HG03565 (cell line): ENCODE results near the gene C9orf40.

ENCODE experiments used
- ATAC-seq: cut with Tn5 transposase; IDR thresholded peaks from one replicate; pipeline ENCODE4 v1.9.1; 2021; ENCODE audit warnings: mild to moderate bottlenecking, moderate library complexity; ENCODE audit not compliant: unreplicated experiment

The C9orf40 gene, protein sequence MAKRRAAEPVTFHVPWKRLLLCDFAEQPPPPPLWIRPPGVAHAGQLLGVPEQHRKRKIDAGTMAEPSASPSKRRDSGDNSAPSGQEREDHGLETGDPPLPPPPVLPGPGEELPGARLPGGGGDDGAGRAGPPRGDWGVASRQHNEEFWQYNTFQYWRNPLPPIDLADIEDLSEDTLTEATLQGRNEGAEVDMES

DNA sequence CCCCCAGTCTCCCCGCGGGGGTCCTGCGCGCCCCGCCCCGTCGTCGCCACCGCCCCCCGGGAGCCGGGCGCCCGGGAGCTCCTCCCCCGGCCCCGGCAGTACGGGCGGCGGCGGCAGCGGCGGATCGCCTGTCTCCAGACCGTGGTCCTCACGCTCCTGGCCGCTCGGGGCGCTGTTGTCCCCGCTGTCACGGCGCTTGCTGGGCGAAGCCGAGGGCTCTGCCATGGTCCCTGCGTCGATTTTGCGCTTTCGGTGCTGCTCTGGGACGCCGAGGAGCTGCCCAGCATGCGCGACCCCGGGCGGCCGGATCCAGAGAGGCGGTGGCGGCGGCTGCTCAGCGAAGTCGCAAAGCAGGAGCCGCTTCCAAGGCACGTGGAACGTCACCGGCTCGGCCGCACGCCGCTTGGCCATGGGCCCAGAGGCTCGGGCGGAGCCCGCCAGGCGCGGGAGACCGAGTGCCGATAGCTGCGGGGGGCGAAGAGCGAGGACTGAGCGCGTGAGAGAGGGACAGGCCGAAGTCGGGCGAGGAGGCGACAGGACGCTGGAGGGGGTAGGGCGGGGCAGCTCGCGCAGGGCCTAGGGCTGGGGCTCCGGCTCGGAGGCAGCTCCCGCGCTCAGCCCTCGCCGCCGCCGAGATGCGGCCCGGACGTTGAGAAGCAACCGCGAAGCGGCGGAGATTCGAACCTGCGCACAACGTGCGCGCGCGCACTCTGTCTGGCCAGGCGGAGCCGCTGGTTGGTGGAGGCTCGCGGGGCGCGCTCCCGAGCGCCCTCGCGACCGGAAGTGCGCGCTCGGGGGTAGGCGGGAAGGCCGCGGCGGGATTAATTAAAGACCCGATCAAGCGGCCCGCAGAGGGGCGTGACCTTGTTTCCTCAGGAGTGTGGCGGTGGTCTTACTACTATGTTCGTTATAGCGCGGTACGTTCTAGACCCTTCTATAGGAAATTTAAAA, at the start of gene C9orf40:
TSS of gene C9orf40 (minus strand) at position 712 of the 951 bp plus-strand sequence. CDS start at position 411, 301 bp downstream.
- peak; percentile 82 for ATAC-seq

DNA sequence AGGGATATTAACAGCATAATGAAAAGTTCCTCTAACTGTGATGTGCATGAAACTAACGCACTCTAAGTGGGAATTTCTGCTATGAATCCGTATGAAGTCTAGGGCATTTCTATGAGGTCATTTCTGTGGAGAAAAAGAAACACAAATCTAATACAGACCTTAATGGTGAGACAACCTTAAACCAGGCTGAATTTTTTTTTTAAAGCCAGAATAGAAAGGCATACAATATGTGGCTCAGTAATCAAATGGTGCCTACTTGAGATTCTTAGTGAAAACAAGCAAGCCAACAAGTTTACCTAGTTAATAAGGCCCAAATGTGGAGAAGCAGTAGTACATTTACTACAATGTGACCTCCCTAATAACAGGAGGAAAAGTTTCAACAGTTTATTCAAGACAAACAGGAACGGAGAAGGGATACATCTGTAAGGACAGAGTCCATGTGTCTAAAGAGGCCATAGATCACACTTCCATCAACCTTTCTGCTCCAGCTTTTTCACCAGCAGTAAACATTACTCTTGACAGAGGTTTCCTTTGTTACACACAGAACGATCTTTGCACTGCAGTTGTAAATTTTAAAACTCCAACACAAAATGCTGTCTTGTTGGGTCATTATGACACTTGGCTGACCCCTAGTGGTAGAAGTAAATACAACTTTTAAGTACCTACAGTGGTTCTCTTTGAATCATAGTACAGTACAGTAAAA, 49.2 kb upstream of the C9orf40 start:
- peak; percentile 81 for ATAC-seq

GRCh38 chr9:75000835-75001234, 48.1 kb upstream of the C9orf40 start:
- ATAC-seq, result peak; percentile 57

- ATAC-seq, result no peak
These were observed 32.3 kb upstream of the C9orf40 start for GRCh38 chr9:74985041-74985440.

DNA sequence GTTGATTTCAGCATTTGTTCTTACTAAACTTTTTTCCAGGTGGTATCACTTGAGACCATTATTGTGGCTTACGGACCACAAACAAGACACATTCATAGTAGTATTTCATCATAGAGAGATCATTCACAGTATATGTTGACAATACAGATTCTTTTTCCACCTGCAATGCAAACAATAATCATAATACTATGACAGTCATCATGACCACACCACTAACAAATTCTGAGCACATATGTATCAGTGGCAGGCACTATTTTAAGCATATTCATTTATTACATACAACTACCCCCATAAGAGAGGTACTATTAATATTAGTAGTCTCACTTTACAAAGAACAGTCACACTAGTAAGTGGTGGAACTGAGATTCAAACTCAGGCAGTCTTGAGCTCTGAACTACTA, 31.0 kb upstream of the C9orf40 start:
- ATAC-seq, result no peak

DNA sequence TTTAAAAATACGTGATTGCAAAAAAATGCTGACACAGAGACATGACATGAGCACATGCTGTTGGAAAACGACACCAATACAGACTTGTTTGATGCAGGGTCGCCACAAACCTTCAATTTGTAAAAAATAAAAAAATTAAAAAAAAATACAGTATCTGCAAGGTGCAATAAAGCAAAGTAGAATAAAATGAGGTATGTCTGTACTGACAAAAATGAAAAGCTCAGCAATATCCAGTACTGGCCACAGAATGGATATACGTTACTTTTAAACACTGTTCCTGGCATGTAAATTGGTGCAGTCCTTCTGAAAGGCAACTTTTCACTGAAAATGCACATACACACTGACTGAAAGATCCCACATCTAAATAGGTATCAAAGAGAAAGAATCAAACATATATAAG, 27.1 kb upstream of the C9orf40 start:
- no peak for ATAC-seq

DNA sequence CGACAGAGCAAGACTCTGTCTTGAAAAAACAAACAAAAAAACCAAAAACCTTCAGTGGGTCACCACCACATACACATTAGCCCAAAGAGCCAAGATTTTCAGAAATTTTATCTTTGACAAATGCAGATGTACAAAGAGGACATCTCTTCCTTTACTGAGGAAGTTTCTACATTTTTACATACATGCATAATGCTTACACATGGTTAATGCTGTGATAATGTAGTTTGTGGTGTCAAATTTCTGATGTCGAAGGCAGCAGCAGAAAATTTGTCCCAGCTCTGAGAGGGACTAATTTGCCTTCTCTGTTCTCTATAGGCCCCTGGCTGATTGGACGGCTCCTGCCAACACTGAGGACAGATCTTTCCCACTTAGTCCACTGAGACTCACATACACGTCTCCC, 24.6 kb upstream of the C9orf40 start:
- no peak for ATAC-seq

- ATAC-seq, result no peak
These were observed 22.8 kb upstream of the C9orf40 start for GRCh38 chr9:74975538-74975937.

DNA sequence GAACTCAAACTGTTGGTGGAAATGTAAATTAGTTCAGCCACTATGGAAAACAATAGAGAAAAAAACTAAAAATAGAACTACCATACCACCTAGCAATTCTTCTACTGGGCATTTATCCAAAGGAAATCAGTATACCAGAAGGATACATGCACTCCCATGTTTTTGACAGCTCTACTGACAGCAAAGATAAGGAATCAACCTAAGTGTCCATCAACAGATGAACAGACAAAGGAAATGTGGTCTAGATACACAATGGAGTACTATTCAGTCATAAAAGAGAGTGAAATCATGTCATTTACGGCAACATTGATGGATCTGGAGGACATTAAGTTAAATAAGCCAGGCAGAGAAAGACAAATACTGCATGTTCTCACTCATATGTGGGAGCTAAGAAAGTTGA, 21.8 kb upstream of the C9orf40 start:
- no peak for ATAC-seq

DNA sequence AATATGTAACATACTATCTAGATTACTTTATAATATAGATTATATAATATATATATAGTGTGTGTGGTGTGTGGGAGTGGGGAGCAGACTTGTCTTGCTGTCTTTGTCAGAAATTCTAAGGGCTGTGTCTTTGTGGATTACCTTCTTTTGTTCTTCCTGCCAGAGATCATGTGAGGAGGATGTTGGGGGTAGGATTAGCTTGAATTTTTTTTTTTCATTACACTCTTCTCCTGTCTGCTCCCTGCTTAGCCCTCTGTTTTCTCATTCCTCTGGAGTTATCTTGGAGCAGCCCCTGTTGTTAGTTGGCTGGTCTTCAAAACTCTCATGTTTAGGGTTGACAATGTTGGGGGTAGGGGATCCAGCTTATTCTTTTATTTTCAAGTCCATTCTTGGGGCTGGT, 21.0 kb upstream of the C9orf40 start:
- ATAC-seq, result no peak

DNA sequence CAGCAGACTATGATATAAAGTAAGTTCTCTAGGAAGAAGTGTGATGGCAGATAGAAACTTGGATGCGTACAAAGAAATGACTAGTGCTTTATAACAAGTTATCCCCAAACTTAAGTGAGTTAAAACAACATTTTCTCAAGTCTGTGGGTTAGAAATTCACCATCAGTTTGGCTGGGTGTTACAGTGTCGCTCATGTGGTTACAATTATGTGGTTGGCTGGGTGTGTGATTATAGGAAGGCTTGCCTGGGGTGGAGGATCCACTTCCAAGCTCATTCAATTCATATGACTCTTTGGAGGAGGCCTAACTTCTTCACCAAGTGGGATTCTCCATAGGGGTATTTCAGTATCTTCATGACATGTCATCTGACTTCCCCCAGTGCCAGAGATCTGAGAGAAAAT, 10.3 kb upstream of the C9orf40 start:
- no peak for ATAC-seq

- ATAC-seq, result no peak
These were observed 8.8 kb upstream of the C9orf40 start for GRCh38 chr9:74961496-74961895.

GRCh38 chr9:74960561-74960960, 7.8 kb upstream of the C9orf40 start:
- no peak for ATAC-seq

GRCh38 chr9:74958587-74958986, 5.9 kb upstream of the C9orf40 start:
- ATAC-seq, result peak; percentile 56

DNA sequence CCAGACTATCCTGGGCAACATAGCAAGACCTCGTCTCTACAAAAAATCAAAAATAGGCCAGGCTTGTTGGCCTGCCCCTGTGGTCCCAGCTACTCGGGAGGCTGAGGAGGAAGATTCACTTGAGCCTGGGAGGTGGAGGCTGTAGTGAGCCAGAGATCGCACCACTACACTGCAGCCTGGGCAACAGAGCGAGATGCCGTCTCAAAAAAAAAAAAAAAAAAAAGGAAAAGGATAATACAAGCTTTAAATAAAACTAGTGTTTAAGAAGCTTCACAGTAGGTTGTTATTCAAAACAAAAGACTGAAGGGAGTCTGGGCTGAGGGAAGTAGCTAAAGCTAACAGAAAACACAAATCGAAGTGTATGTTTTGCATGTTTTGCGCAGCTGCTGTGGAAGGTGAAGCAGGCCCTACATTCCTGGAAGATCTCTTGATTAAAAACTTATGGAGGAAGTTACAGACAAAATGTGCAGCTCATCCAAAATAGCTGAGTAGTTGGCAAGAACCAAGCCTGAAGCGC, 581 bp upstream of the C9orf40 start:
- ATAC-seq, result no peak

DNA sequence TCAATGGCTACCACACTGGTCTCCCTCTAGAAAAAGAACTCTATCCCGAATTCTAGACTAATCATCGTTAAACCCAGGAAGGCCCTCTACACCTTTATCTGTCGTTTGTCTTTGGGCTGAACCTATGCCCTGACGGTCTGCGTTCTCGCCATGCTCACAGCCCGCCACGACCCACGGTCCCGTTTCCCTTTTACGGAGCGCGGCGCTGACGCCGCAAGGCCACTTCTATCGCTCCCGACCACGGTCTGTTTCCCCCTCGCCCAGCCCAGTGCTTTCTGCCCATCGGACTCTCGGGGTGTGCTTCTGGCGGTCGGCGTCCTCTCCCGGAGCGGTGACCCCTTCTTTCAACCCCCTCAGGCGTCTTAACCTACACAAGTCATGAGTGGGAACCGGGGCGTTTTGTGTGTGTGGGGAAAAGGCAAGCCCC, 974 bp downstream of the C9orf40 start:
- ATAC-seq, result no peak

DNA sequence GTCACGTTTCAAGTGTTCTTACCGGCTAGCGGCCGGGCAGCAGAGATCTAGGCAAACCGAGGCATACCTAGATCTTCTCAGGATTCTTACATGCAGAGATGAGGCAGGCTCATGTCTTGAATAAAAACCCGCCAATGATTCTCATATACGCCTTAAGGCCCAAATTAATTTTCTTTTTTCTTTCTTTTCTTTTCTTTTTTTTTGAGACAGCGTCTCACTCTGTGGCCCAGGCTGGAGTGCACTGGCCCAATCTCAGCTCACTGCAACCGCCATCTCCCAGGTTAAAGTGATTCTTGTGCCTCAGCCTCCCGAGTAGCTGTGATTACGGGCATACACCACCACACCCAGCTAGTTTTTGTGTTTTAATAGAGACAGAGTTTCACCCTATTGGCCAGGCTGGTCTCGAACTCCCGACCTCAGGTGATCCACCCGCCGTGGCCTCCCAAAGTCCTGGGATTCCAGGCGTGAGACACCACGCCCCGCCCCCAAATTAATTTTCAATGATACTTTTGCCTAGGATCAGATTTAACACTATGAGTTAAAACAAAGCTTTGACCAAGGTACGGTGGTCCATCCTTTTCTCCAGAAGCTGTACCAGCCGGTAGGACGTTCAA, 1.5 kb downstream of the C9orf40 start:
- ATAC-seq, result no peak

- no peak for ATAC-seq
These were observed 2.6 kb downstream of the C9orf40 start for GRCh38 chr9:74949859-74950855.

- ATAC-seq, result no peak
These were observed 3.8 kb downstream of the C9orf40 start for GRCh38 chr9:74948937-74949336.

DNA sequence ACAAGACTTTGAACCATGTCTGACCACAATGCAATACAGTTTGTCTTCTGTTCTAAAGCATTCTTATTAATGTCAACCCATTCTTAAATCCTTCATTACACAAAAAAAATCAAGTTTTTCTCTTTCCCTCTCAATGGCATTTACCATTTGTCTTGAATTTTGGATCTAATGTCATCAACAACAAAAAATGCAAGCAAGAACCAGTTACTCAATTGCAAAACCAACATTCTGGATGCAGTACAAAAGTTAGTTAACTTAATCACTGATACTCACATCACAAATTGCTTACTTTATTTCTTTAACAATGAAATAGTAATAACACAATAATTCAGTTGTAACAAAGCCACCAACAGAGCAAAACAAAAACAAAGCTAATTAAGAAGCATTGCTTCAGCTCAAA, 6.0 kb downstream of the C9orf40 start:
- no peak for ATAC-seq
